Measurements from ENCODE around the gene SOD1.
"Not testable (repeated sequence)": the region's sequence is repeated elsewhere in the genome, so short reads cannot be mapped to it uniquely, and the experiment has no call there.

Gene SOD1

DNA sequence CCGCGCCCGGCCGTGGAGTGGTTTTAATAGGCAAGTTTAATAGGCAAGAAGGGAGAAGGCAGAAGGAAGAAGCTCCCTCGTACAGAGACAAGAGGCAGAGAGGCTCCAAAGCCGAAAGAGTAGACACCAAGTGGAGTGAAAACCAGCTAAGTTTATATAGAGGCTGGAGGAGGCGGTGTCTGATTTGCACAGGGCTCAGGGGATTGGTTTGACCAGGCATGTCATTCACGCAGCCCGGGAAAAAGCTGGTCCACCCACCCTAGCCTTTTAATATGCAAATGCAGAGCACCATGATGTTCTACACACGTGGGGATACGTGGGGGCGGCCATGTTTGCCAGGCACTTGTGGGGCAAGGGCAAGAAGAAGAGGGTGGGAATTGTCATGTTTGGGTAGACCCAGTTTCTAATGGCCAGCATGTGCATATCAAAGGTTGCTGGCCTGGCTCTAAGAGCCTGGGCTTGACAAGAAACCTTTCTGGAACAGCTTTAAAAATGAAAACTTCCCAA, 18.0 kb upstream of the SOD1 start:
- TF ChIP-seq, protein P1, sequence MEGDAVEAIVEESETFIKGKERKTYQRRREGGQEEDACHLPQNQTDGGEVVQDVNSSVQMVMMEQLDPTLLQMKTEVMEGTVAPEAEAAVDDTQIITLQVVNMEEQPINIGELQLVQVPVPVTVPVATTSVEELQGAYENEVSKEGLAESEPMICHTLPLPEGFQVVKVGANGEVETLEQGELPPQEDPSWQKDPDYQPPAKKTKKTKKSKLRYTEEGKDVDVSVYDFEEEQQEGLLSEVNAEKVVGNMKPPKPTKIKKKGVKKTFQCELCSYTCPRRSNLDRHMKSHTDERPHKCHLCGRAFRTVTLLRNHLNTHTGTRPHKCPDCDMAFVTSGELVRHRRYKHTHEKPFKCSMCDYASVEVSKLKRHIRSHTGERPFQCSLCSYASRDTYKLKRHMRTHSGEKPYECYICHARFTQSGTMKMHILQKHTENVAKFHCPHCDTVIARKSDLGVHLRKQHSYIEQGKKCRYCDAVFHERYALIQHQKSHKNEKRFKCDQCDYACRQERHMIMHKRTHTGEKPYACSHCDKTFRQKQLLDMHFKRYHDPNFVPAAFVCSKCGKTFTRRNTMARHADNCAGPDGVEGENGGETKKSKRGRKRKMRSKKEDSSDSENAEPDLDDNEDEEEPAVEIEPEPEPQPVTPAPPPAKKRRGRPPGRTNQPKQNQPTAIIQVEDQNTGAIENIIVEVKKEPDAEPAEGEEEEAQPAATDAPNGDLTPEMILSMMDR (IDR thresholded peaks at IDR 0.05; ENCODE audit: low read depth, low read length) = no peak

GRCh38 chr21:31644643-31645042, 14.8 kb upstream of the SOD1 start:
- no peak for DNase-seq (ENCODE audit: extremely low read depth, low read depth)
- TF ChIP-seq, protein P1 (IDR thresholded peaks at IDR 0.05; ENCODE audit: low read depth, low read length) = no peak

More for the DNA sequence above, 18.0 kb upstream of the SOD1 start:
- DNase-seq (ENCODE audit: extremely low read depth, low read depth) = no peak

GRCh38 chr21:31647650-31648049, 11.8 kb upstream of the SOD1 start:
- no peak for DNase-seq (ENCODE audit: extremely low read depth, low read depth)
- TF ChIP-seq, protein P1 (IDR thresholded peaks at IDR 0.05; ENCODE audit: low read depth, low read length) = no peak

DNA sequence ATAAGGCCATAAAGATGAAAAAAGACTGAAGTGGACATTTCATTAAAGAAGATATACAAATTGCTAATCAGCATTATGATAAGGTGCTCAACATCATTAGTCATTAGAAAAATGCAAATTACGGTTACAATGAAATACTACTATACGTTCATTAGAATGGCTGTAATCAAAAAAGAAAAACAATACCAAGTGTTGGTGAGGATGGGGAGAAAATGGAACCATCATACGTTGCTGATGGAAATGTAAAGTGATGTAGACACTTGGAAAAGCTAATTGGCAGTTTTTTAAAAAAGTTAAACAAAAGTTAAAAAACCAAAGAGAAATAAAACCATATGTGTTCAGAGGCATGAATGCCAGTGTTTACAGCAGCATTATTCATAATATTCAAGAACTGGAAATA, 8.6 kb upstream of the SOD1 start:
- TF ChIP-seq, protein P1 (IDR thresholded peaks at IDR 0.05; ENCODE audit: low read depth, low read length) = no peak
- DNase-seq (ENCODE audit: extremely low read depth, low read depth) = no peak

DNA sequence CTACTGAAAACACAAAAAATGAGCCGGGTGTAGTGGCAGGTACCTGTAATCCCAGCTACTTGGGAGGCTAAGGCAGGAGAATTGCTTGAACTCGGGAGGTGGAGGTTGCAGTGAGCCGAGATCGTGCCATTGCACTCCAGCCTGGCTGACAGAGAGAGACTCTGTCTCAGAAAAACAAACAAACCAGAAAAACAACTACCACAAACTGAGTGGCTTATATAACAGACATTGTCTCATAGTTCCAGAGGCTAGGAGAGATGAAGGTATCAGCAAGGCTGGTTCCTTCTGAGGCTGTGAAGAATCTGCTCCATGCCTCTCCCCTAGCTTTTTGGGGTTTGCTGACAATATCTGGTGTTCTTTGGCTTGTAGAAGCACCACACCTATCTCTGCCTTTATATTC, 8.0 kb upstream of the SOD1 start:
- DNase-seq (ENCODE audit: extremely low read depth, low read depth) = not testable (repeated sequence)

DNA sequence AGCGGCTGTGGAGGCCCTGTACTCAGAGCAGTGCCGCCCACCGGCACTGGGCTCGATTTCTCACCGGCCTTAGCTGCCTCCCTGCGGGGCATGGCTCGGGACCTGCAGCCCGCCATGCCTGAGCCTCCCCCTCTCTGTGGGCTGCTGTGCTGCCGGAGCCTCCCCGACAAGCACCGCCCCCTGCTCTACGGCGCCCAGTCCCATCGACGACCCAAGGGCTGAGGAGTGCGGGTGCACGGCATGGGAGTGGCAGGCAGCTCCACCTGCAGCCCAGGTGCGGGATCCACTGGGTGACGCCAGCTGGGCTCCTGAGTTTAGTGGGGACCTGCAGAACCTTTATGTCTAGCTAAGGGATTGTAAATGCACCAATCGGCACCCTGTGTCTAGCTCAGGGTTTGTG, 5.2 kb upstream of the SOD1 start:
- DNase-seq (ENCODE audit: extremely low read depth, low read depth) = no peak
- TF ChIP-seq, protein P1 (IDR thresholded peaks at IDR 0.05; ENCODE audit: low read depth, low read length) = no peak

- not testable (repeated sequence) for DNase-seq (ENCODE audit: extremely low read depth, low read depth)
Measured at GRCh38 chr21:31654821-31655580, 4.5 kb upstream of the SOD1 start.

- TF ChIP-seq, protein P1 (IDR thresholded peaks at IDR 0.05; ENCODE audit: low read depth, low read length) = no peak
- no peak for DNase-seq (ENCODE audit: extremely low read depth, low read depth)
Measured at GRCh38 chr21:31656199-31657095, 3.0 kb upstream of the SOD1 start.
